Kasumi-1 (cell line): ENCODE data around the gene MYNN.

Experiments
- DNase-seq, 2 experiments: peaks; one replicate each; lab custom pipeline; 2025; lab: John Stamatoyannopoulos, UW

The MYNN gene

DNA sequence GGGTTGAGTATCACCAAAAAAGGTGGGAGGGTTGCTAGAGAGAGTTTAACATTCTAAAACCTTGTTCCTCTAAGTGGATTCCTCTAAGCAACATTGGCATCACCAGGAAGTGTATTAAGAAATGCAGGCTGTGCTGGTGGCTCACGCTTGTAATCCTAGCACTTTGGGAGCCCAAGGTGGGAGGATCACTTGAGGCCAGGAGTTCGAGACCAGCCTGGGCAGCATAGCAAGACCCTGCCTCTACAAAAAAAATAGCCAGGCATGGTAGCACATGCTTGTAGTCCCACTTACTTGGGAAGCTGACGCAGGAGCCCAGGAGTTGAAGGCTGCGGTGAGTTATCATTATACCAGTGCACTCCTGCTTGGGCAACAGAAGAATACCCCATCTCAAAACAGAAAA lies 4.6 kb downstream of the MYNN start:
- DNase-seq = no peak

DNA sequence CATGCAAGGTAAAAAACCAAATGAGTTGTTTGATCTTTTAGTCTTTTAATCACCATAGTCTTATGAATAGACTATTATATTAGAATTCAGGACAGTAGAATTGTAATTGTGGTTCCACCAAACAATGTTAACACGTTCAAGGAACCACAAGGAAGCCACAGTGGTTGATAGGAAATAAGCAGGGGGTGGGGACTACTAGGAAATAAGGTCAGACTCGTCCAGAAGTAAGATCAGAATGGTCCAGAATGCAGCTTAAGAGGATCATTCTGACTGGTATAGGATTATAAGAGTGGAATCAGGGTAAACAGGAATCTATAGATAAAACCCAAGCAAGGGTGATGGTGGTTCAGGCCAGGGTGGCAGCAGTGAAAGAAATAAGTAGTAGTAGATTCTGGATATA lies 7.5 kb downstream of the MYNN start:
- DNase-seq = no peak

DNA sequence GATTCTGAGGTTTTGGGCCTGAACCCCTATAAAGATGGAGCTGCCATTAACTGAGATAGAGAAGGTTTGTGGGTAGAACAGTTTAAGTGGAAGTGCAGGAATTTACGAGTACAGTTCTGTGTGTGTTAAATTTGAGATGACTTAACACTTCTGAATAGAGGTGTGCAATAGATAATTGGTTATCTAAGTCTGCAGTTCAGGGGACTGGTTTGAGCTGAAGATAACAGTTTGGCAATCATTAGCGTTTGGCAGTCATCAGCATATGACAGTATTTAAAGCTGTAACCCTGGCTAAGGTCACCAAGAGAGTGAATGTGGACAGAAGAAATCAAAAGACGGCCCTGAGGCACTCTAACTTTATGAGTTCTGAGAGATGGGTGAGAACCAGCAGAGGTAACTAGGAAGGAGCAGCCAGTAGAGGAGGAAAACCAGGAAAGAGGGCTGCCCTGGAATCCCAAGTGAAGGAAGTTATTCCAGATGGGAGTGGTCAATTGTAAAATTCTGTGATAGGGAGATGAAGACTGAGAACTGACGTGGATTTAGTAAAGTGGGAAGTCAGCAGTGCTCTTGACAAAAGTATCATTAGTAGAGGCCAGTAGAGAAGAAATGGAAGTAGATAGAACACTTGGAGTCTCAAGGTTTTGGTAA lies 8.1 kb downstream of the MYNN start:
- DNase-seq = no peak

DNA sequence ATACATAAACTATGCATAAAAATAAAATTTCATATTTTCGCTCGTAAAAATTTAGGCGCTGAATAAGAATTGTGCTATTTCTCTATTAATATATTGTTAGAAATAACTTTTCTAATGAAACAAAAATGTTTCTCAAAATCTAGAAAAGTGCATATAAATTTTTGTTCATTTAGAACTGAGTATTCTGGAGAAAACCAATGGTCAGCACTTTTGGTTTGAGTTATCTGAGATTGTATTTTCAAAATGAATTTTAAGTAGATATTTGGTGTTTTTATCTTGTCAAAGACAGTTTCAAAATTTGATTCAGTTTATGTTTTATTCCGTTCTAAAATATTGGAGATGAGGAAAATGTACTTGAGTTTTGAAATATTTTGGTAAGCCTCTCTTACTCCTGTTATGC lies 13.9 kb downstream of the MYNN start:
- no peak for DNase-seq

DNA sequence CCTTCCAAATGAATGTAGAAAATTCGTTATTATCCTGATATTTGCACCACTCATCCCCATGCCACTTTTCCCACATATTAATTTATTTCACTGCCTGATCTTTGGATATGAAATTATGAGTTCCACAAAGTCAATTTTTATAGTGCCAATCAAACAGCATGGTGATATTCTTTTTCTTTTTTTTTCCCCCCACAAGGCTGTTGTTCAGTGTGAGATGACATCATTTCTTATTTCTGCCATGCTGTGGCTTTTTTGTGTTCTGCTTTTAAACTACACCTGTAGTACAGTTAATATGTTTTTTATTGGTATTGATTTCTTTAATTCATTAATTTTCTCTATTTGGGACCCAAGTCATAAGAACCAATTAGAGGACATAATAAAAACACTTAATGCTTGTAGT lies 14.6 kb downstream of the MYNN start:
- DNase-seq = no peak

DNA sequence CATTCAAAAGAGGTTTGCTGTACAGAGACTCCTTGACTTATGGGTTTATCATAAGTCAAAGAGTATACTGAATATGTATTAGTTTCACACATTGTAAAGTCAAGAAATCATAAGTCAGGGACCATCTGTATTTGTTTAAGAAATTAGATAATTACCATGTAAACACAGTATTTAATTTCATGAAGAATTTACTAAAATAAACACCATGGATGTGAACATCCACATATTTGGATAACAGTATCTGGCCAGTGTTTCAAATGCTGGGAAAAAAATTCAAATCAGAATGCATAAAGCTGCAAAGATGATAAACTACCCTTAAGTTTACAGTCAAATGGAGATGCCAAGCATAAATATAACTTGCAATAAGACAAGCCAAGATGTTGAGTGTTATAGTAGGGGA lies 17.0 kb downstream of the MYNN start:
- DNase-seq = no peak

DNA sequence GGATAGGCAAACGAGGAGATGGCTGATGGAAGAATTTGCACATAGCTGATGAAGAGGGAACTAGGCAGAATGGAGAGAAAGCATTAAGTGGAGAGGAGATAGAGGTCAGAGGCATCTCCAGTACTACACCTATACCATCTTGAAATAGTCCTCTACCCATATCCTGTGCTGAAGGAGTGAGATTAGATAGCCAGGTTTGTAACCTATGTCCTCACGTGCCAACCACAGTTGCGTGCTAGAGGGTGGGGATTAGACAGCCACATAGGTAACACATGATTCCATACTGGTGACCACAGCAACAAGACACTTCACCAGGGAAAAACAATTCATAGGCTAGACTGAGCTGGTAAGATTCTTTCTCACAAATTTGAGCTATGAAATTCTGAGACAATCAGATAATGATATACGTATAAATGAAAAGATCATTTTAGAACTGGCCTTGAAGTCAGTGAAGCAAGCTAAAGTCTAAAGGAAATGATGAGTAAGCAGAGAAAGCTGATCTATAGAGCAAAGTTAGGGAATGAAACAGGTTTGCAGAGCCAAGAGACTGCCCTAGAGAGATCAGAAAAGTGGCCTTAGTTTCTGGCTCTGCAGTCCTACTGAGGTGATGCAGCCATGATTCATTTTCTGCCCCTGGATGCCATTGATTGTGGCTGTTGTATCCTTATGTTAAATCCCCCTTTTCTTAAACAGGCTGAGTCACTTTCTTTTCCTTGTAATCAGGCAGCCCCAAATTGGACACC lies 17.7 kb downstream of the MYNN start:
- no peak for DNase-seq

DNA sequence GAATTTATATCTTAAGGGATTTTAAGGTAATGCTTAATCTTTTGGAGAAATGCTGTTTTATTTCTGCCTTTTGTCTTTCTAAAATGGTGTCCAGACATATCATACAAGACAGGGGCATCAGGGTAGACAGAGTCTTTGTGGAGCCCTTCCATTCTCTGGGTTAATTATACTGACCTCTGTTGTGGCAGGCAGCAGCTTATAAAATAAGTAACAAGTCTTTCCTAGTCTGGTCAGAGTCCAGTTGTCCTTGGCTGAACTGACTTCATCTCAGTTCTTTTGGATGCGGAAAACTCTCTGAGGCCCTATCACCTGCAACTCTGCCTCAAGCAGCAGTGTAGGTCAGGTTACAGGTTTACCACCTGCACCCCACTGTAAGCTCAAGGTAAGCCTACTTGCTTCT lies 19.2 kb downstream of the MYNN start:
- no peak for DNase-seq

DNA sequence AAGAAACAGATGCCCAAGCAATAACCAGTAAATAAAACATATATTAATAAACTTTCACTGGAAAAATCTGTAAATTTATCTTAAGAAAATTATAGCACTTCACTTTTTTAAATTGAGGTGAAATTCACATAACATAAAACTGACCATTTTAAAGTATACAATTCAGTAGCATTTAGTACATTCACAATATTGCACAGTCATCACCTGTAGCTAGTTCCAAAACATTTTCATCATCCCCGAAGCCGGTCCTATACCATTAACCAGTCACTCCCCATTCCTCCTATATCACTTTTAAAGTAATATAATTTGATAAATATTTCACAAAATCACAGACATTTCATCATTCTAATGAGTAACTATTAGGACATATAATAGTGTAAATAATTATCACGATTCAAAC lies 31.5 kb downstream of the MYNN start:
- no peak for DNase-seq

DNA sequence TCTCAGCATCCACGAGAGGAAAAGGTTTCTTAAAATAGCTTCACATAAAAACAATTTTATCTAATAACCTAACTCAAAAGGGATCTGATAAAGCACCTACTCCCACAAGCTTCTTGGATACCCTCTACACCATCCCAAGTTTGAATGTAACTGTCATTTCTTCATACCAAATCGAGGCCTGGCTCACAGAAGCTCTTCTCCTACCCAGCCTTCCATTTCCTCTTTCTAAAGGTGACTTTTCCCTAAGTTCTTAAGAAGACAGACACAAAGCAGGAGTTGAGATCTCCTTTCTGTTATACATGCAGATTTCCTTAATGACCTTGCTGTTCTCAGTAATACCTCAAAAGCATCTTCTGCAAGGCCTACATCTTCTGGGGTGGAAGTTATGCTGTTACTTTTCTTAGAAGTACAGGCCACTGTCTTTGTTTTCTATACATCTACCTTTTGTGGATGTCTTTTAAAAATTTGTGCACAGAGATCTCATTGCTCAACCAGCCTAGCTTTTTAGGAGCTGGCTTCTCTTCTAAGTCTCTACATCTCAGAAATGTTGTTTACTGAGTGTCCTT lies 36.1 kb downstream of the MYNN start:
- DNase-seq = peak; percentile 27 to 29

DNA sequence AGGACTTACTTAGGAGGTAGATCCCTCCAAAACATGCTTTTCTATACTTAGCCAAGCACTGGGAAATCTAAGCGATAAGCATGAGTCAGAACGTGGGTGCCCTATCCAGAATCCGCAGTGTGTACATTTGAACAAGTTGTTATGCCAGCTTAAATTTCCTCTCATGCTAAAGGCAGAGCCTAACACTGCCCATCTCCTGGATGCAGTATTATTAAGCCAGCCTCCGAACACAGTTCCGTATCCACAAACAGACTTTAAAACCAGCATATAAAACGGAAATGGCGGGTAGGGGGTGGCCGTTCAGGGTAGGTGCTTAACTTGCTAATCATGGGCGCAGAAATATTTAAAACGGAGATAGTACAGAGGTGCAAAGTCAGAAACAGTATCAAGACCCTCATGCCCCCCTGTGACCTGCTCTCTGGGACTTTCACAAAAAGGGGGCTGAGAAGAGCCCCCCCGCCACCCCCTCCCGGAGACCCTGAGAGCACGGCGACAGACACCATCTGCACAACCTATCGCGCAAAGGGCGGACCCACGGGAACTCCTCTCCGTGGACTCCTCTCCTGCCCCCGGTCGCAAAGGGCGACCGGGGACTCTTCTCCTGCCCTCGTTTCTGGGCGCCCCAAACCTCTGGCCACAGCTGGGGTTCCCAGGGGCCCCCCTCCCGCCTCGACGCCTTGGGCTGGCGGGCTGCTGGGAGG lies 38.6 kb downstream of the MYNN start:
- peak; percentile 68 to 76 for DNase-seq

DNA sequence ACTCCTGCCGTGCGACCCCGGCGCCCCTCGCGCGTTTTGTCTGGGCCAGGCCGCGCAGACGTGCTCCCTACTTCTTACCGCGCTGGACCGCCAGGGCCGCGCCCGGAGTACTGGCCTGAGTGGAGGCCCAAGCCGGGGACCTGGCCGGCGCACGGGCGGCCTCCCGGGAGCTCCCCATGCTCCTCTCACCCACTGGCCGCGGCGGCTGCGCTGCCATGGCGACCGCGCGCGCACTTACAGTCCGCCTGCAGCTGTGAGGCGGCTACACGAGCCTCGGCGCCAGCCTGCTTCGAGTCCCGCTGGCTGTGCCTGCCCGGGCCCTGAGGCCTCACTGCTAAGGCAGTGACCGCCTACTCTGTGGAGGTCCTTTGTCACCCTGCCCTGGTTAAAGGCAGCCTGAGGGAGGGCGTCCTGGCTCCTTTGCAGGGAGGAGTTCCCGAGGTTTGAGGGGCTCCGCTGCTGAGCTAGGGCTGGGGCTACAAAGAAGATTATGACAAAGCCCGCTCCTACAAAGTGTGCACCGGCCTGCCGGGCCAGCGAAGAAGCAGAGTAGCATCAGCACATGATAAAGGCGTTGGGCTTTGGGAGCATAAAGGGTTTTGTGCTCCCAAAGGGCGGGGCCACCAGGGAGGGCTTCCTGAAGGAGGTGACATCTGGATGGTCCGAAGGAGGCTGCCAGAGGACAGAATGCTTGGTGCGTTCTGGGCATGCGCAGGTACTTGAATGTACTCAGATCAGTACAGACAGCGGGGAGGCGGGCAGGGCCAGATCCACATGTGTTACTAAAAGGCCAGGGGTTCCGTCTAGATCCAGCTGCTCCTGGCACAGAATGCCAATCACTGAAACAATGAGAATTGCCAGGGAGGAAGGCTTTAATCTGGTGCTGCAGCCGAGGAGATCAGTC lies 39.4 kb downstream of the MYNN start, which contains the start of the genes LRRC34 and LRRIQ4:
TSS of gene LRRC34 (minus strand) at position 573 of the 904 bp plus-strand sequence. CDS start at position 217, 356 bp downstream.
TSS of gene LRRIQ4 (plus strand) at position 539 of the 904 bp plus-strand sequence. CDS start 9,052 bp downstream, outside the sequence.
- peak; percentile 91 to 92 for DNase-seq

DNA sequence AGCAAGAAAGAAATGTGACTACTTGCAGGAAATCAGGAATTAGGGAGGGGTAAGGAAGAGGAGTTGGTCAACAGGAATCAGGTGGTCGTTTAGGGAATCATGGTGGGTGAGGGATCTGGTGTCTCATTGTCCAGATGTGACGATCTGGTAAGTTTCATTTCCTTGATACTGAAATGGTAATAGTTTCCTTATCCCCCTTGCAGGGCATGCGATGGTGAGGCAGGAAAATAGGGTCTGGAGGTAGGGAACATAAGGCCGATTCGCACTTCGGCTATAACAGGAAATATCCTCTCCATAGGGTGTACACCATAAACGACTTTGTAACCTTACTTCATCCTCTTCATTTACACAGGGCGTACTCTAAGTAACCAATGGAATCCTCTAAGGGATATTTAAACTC lies 40.1 kb downstream of the MYNN start:
- DNase-seq = peak; percentile 46 to 60

DNA sequence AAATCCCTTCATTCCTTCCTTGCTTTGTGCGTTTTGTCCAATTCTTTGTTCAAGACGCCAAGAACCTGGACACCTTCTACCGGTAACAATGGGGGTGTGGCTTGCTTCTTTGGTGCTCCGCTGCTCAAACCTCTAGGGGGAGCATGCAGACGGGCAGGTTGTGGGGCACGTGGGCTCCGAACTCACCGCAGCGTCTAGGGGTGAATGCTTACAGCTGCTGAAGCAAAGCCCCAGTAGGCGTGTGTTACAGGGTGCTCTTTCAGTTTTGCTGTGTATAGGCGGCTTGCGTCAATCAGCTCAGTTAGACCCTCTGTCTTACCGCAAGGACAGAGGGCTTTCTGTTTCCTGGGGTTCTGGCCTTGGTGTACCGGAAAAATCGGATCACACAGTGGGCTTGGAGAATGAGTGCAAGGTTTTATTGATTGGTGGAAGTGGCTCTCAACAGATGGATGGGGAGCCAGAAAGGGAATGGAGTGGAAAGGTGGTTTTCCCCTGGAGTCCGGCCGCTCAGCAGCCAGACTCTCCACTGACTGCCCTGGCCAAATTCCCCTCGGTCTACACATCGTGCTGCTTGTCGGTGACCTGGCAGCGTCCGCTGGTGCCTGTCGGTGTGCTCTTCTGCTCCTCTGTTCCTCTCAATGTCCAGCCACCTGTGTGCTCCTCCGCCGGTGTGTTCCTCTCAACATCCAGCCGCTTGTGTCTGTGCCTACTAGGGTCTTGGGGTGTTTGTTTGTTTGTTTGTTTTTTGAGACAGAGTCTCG lies 40.7 kb downstream of the MYNN start:
- peak; percentile 88 to 91 for DNase-seq

DNA sequence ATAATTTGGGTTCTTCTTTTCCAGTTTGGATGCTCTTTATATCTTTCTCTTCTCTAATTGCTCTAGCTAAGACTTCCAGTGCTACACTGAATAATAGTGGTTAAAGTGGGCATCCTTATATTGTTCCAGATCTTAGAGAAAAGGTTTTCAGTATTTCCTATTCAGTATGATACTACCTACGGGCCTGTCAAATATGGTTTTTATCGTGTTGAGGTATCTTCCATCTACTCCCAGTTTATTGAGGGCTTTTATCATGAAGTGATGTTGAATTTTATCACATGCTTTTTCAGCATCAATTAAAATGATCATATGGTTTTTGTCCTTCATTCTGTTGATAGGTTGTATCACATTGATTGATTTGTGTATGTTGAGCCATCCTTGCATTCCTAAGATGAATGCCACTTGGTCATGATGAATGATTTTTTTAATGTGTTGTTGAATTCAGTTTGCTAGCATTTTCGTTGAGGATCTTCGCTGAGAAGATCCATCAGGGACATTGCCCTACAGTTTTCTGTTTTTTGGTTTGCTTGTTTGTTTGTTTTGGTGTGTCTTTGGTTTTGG lies 42.5 kb downstream of the MYNN start:
- DNase-seq = no peak

DNA sequence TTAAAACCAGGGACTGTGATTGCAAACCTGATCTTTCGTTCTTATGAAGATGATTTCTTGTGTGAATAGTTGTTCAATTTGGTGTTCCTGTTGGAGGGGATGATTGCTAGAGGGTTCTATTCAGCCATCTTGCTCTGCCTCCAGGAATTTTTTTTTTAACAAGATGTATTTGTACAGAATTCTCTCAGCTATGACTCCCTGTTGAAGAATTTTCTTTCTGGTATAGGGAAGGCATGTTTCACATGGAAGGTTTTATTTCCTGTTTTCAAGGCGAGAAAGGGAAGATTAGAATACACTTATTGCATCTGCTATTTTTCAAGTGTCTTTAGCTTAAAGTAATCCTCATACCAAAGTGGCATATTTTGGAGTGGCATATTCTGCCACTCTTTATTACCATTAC lies 45.1 kb downstream of the MYNN start:
- no peak for DNase-seq

DNA sequence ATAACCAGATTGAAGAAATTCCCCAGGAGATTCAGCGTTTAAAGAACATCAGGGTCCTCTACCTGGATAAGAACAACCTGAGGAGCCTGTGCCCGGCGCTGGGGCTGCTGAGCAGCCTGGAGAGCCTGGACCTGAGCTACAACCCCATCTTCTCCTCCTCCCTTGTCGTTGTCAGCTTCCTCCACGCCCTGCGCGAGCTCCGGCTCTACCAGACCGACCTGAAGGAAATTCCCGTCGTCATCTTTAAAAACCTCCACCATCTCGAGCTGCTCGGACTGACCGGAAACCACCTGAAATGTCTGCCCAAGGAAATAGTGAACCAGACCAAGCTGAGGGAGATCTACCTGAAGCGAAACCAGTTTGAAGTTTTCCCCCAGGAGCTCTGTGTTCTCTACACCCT lies 48.9 kb downstream of the MYNN start:
- DNase-seq = no peak

DNA sequence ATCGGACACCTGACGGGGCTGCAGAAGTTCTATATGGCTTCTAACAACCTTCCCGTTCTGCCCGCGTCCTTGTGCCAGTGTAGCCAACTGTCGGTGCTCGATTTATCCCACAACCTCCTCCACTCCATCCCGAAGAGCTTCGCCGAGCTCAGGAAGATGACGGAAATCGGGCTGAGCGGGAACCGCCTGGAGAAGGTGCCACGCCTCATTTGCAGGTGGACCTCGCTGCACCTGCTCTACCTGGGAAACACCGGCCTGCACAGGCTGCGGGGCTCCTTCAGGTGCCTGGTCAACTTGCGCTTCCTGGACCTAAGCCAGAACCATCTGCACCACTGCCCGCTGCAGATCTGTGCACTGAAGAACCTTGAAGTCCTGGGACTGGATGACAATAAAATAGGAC lies 49.3 kb downstream of the MYNN start:
- DNase-seq = no peak

DNA sequence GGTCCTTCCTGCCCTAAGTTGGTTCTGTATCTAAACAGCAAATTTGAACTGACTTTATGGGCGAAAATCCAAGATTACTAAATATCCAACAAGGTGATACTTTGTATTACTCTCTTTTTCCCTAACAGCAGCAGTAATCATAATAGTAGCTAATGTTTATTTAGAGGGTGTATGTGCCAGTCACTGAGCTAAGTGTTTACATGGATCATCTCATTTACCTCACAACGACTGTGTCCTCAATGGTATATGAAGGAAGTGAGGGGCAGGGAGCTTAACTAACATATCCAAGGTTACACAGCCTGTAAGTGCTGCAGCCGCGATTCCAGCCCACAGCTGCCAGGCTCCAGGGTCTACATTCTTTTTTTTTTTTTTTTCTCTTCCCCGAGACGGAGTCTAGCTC lies 49.8 kb downstream of the MYNN start:
- DNase-seq = no peak

DNA sequence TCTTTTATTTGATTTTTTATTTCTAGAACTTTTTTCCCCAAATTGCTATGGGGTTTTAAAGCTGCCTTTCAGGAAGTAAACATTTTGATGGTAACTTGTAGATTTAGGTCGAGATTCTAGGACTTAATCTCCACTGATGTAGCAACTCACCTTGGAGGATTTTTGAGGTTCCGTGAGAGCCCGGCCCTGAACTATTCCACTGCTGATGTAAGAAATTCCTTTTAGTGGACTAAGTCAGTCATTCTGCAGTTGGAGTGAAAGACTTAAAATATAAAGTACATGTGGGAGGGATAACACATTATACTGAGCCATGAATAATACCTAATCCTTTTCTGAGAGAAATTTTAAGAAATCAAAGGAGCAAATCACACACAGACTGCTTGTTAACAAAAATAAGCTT lies 52.1 kb downstream of the MYNN start:
- no peak for DNase-seq

DNA sequence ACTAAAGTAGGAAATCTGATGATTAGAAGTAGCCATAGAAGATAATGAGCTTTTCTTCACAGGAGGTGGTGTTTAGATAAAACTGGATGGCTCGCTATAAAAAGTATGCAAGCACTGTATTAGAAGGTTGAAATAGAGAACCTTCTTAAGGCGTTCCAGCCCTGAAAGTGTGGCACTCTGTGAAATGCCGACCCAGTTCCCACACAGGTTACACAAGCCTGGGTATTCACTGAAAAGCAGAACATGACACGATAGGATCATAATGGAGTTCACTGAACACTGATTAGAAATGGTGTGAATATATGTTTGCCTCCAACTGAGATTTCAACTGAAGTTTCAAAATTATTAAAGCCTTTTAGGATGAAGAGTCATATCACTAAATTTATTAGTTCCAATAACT lies 54.5 kb downstream of the MYNN start:
- no peak for DNase-seq
